ENCODE measurements around the gene TATDN3. TPM values are rescaled to one million over a fixed set of nuclear protein-coding genes. Genes with fewer than 3 reads are reported as not detected.

The TATDN3 gene
- 10.4 and 13.3 TPM in 2 replicates for total RNA-seq

GRCh38 chr1:212791676-212792395 lies at the start of gene TATDN3, which contains the start of gene NSL1:
Gene TATDN3, plus strand, starts transcription at chr1:212791894. Its CDS starts 28 bp downstream, at chr1:212791922.
Gene NSL1, minus strand, starts transcription at chr1:212791777. Its CDS starts 14 bp downstream, at chr1:212791763.

GRCh38 chr1:212847549-212847948 lies 55.9 kb downstream of the TATDN3 start, which contains the start of gene SPATA45:
Gene SPATA45, minus strand, starts transcription at chr1:212847649. Its CDS starts 11,500 bp downstream, at chr1:212836149.

GRCh38 chr1:212857992-212858460 lies 66.3 kb downstream of the TATDN3 start, which contains the start of gene FLVCR1:
Gene FLVCR1, plus strand, starts transcription at chr1:212858275. Its CDS starts 178 bp downstream, at chr1:212858453.

Other genes with a start within 250 kb of the TATDN3 start
- 0.95 and 2.7 TPM in 2 replicates for gene ATF3, start 183.1 kb upstream of the TATDN3 start, total RNA-seq
- gene BATF3, start 92.1 kb upstream of the TATDN3 start, total RNA-seq = 1.1 TPM in 2 replicates
- 26.0 and 28.5 TPM in 2 replicates for gene NSL1, start 117 bp upstream of the TATDN3 start, total RNA-seq
- gene SPATA45, start 55.8 kb downstream of the TATDN3 start, total RNA-seq = 0.17 TPM in 1 of 2 replicates, not detected in the other
- 9.2 and 9.8 TPM in 2 replicates for gene FLVCR1, start 66.4 kb downstream of the TATDN3 start, total RNA-seq
- gene VASH2, start 158.6 kb downstream of the TATDN3 start, total RNA-seq = under 0.01 and 0.17 TPM in 2 replicates
- 46.5 and 52.3 TPM in 2 replicates for gene ANGEL2, start 224.0 kb downstream of the TATDN3 start, total RNA-seq